ENCODE results near the gene FCN3.

Gene FCN3

GRCh38 chr1:27343639-27344025 lies 31.0 kb downstream of the FCN3 start:
- H3K9ac ChIP-seq (ENCODE audit: insufficient read length) = no peak overlapping the region
- H3K9me3 ChIP-seq (ENCODE audit: low read depth, low read length) = no peaks in the 10 kb centered on the region
- DNase-seq (ENCODE audit: low read depth, low spot score) = no peak
- no peaks in the 10 kb centered on the region for H3K36me3 ChIP-seq (ENCODE audit: insufficient read depth, low read length)
- no peak overlapping the region for H3K27ac ChIP-seq
- H3K4me3 ChIP-seq = no peak overlapping the region
- TF ChIP-seq POLR2AphosphoS5 (IDR thresholded peaks at IDR 0.05; ENCODE audit: borderline replicate concordance, low read depth, low read length) (no peak), FOXP2 (optimal IDR thresholded peaks at IDR 0.05; ENCODE audit: control extremely low read depth, extremely low read length, insufficient read depth) (no peak), EZH2 (IDR thresholded peaks at IDR 0.05) (no peak)

GRCh38 chr1:27342778-27343638 lies 31.6 kb downstream of the FCN3 start:
- Histone ChIP-seq H3K9me3 (ENCODE audit: low read depth, low read length) (no peaks in the 10 kb centered on the region), H3K9ac (ENCODE audit: insufficient read length) (no peak overlapping the region), H3K27ac (no peak overlapping the region)

GRCh38 chr1:27342391-27342777 lies 32.2 kb downstream of the FCN3 start:
- no peak for DNase-seq (ENCODE audit: low read depth, low spot score)
- no peaks in the 10 kb centered on the region for H3K36me3 ChIP-seq (ENCODE audit: insufficient read depth, low read length)
- H3K9ac ChIP-seq (ENCODE audit: insufficient read length) = peak overlapping the region; percentile 14
- no peak overlapping the region for H3K27ac ChIP-seq
- H3K9me3 ChIP-seq (ENCODE audit: low read depth, low read length) = no peaks in the 10 kb centered on the region
- peak overlapping the region; percentile 54; the same call in 1 of the 2 replicates for H3K4me3 ChIP-seq
- TF ChIP-seq EZH2 (IDR thresholded peaks at IDR 0.05) = no peak
- TF ChIP-seq FOXP2 (optimal IDR thresholded peaks at IDR 0.05; ENCODE audit: control extremely low read depth, extremely low read length, insufficient read depth) = no peak
- TF ChIP-seq POLR2AphosphoS5 (IDR thresholded peaks at IDR 0.05; ENCODE audit: borderline replicate concordance, low read depth, low read length) = no peak

More at GRCh38 chr1:27342778-27343638, 31.6 kb downstream of the FCN3 start:
- TF ChIP-seq EZH2 (IDR thresholded peaks at IDR 0.05) (no peak), FOXP2 (optimal IDR thresholded peaks at IDR 0.05; ENCODE audit: control extremely low read depth, extremely low read length, insufficient read depth) (no peak), POLR2AphosphoS5 (IDR thresholded peaks at IDR 0.05; ENCODE audit: borderline replicate concordance, low read depth, low read length) (no peak)
- no peak for DNase-seq (ENCODE audit: low read depth, low spot score)
- Histone ChIP-seq H3K36me3 (ENCODE audit: insufficient read depth, low read length) (no peaks in the 10 kb centered on the region), H3K4me3 (no peak overlapping the region)

GRCh38 chr1:27341525-27342252 lies 32.9 kb downstream of the FCN3 start, which contains the start of gene SYTL1:
TSS of gene SYTL1 (plus strand) at chr1:27342022. CDS start at chr1:27345335, 3,313 bp downstream.
- H3K4me3 ChIP-seq = peak within 1 kb of the TSS; percentile 54
- H3K9me3 ChIP-seq (ENCODE audit: low read depth, low read length) = no peaks in the 10 kb centered on the region
- no peak for TF ChIP-seq EZH2 (IDR thresholded peaks at IDR 0.05)
- no peaks in the 10 kb centered on the region; the same call in 1 of the 2 replicates for H3K36me3 ChIP-seq (ENCODE audit: insufficient read depth, low read length)
- no peak within 1 kb of the TSS for H3K27ac ChIP-seq
- no peak for DNase-seq (ENCODE audit: low read depth, low spot score)
- peak within 1 kb of the TSS; percentile 14 for H3K9ac ChIP-seq (ENCODE audit: insufficient read length)

- no peaks in the 10 kb centered on the region for H3K9me3 ChIP-seq (ENCODE audit: low read depth, low read length)
- H3K27ac ChIP-seq = no peak overlapping the region
- TF ChIP-seq POLR2AphosphoS5 (IDR thresholded peaks at IDR 0.05; ENCODE audit: borderline replicate concordance, low read depth, low read length) (no peak), EZH2 (IDR thresholded peaks at IDR 0.05) (no peak), FOXP2 (optimal IDR thresholded peaks at IDR 0.05; ENCODE audit: control extremely low read depth, extremely low read length, insufficient read depth) (no peak)
- no peak overlapping the region for H3K9ac ChIP-seq (ENCODE audit: insufficient read length)
- peaks cover 2% of the 10 kb centered on the region; the same call in 1 of the 2 replicates for H3K36me3 ChIP-seq (ENCODE audit: insufficient read depth, low read length)
- H3K4me3 ChIP-seq = no peak overlapping the region
- DNase-seq (ENCODE audit: low read depth, low spot score) = no peak
These were observed 35.4 kb downstream of the FCN3 start for GRCh38 chr1:27339213-27339612.

GRCh38 chr1:27338751-27339150 lies 35.9 kb downstream of the FCN3 start:
- Histone ChIP-seq H3K36me3 (ENCODE audit: insufficient read depth, low read length) (peaks cover 7% of the 10 kb centered on the region; the same call in 1 of the 2 replicates), H3K27ac (no peak overlapping the region), H3K9ac (ENCODE audit: insufficient read length) (no peak overlapping the region), H3K4me3 (no peak overlapping the region), H3K9me3 (ENCODE audit: low read depth, low read length) (no peaks in the 10 kb centered on the region)
- no peak for TF ChIP-seq POLR2AphosphoS5 (IDR thresholded peaks at IDR 0.05; ENCODE audit: borderline replicate concordance, low read depth, low read length)
- DNase-seq (ENCODE audit: low read depth, low spot score) = no peak

GRCh38 chr1:27336756-27337155 lies 37.9 kb downstream of the FCN3 start:
- TF ChIP-seq FOXP2 (optimal IDR thresholded peaks at IDR 0.05; ENCODE audit: control extremely low read depth, extremely low read length, insufficient read depth) (no peak), POLR2AphosphoS5 (IDR thresholded peaks at IDR 0.05; ENCODE audit: borderline replicate concordance, low read depth, low read length) (no peak; the same call in 1 of the 2 replicates), EZH2 (IDR thresholded peaks at IDR 0.05) (no peak)
- no peaks in the 10 kb centered on the region for H3K9me3 ChIP-seq (ENCODE audit: low read depth, low read length)
- no peak overlapping the region for H3K9ac ChIP-seq (ENCODE audit: insufficient read length)
- no peak overlapping the region for H3K27ac ChIP-seq
- no peak for DNase-seq (ENCODE audit: low read depth, low spot score)
- no peak overlapping the region for H3K4me3 ChIP-seq
- H3K36me3 ChIP-seq (ENCODE audit: insufficient read depth, low read length) = peaks cover 27% of the 10 kb centered on the region; the same call in 1 of the 2 replicates

Measured in SK-N-MC (cell line).